ENCODE results near the gene MFAP5. TPM values are rescaled to one million over a fixed set of nuclear protein-coding genes. Genes with fewer than 3 reads are reported as not detected.
A peak's percentile ranks its signal among the peaks of the same experiment; 100 is the strongest.
"Not testable (repeated sequence)": the region's sequence is repeated elsewhere in the genome, so short reads cannot be mapped to it uniquely, and the experiment has no call there.

Gene MFAP5
- total RNA-seq, 1 experiment from 2014 or later, result not detected

DNA sequence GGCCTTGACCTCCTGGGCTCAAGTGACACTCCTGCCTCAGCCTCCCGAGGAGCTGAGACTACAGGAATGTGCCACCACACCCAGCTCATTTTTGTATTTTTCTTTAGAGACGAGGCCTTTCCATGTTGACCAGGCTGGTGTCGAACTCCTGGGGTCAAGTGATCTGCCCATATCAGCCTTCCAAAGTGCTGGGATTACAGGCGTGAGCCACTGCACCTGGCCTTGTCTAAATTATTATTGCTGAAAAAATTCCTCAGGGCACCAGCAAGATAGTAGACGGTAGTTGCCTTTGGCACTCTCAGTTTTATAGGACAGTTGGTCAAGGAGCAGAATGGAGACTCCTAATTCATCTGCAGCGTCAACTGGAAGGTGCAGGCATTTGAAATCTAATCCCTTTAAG lies 47.4 kb downstream of the MFAP5 start:
- Mint-ChIP-seq H3K4me1 (ENCODE audit: low read depth, unreplicated experiment) (peaks cover 23% of the 10 kb centered on the region), H3K27ac (ENCODE audit: unreplicated experiment) (no peak overlapping the region), H3K4me3 (ENCODE audit: low read depth, unreplicated experiment) (no peak overlapping the region), H3K36me3 (ENCODE audit: insufficient read depth, unreplicated experiment) (peaks cover 4% of the 10 kb centered on the region), H3K27me3 (ENCODE audit: unreplicated experiment) (no peaks in the 10 kb centered on the region), H3K9me3 (ENCODE audit: low read depth, unreplicated experiment) (peaks cover 4% of the 10 kb centered on the region)
- BruUV-seq (replicated peaks), result no TSS peak
- TF ChIP-seq, protein P1, sequence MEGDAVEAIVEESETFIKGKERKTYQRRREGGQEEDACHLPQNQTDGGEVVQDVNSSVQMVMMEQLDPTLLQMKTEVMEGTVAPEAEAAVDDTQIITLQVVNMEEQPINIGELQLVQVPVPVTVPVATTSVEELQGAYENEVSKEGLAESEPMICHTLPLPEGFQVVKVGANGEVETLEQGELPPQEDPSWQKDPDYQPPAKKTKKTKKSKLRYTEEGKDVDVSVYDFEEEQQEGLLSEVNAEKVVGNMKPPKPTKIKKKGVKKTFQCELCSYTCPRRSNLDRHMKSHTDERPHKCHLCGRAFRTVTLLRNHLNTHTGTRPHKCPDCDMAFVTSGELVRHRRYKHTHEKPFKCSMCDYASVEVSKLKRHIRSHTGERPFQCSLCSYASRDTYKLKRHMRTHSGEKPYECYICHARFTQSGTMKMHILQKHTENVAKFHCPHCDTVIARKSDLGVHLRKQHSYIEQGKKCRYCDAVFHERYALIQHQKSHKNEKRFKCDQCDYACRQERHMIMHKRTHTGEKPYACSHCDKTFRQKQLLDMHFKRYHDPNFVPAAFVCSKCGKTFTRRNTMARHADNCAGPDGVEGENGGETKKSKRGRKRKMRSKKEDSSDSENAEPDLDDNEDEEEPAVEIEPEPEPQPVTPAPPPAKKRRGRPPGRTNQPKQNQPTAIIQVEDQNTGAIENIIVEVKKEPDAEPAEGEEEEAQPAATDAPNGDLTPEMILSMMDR (IDR thresholded peaks at IDR 0.05; ENCODE audit: unreplicated experiment), result no peak
- CTCF ChIA-PET, result no interaction called here
- no peak for DNase-seq
- intact Hi-C loops (cut with micrococcal nuclease; ENCODE audit: unreplicated experiment), result no loop called here

DNA sequence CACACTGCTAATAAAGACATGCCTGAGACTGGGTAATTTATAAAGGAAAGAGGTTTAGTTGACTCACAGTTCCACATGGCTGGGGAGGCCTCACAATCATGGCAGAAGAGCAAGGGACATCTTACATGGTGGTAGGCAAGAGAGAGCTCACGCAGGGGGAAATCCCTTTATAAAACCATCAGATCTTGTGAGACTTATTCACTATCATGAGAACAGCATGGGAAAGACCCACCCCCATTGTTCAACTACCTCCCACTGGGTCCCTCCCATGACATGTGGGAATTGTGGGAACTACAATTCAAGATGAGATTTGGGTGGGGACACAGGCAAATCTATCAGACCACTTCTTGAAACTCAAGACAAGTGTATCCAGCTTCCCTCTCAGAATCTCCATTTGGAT lies 48.7 kb downstream of the MFAP5 start:
- H3K36me3 Mint-ChIP-seq (ENCODE audit: insufficient read depth, unreplicated experiment); BruUV-seq (replicated peaks); H3K4me3 Mint-ChIP-seq (ENCODE audit: low read depth, unreplicated experiment); DNase-seq; intact Hi-C loops (cut with micrococcal nuclease; ENCODE audit: unreplicated experiment); H3K9me3 Mint-ChIP-seq (ENCODE audit: low read depth, unreplicated experiment); H3K27ac Mint-ChIP-seq (ENCODE audit: unreplicated experiment); CTCF ChIA-PET; H3K27me3 Mint-ChIP-seq (ENCODE audit: unreplicated experiment): not testable (repeated sequence)
- peaks cover 20% of the 10 kb centered on the region for H3K4me1 Mint-ChIP-seq (ENCODE audit: low read depth, unreplicated experiment)

DNA sequence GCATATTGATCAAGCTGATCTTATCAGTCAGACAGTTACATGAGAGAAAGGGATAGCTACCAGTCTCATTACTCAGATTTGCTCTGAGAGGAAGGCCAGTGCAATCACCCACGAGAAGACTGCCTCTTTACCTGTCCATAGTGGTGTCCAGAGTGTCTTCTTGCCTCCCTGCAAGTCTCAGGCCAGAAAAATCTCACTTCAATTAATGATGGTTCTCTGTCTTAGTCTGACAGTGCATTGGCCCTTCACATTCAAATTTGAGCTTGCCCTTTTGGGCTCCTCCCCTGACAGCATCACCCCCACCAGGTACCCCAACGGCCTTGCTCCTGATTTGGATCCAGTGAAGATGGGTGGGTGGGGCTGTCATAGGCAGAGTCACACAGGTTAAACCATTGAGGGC lies 50.0 kb downstream of the MFAP5 start, which contains the start of gene AICDA:
TSS of gene AICDA (minus strand) at position 231 of the 400 bp plus-strand sequence. CDS start at position 139, 92 bp downstream.
- Mint-ChIP-seq H3K27me3 (ENCODE audit: unreplicated experiment) (no peaks in the 10 kb centered on the region), H3K9me3 (ENCODE audit: low read depth, unreplicated experiment) (peaks cover 4% of the 10 kb centered on the region), H3K4me1 (ENCODE audit: low read depth, unreplicated experiment) (peaks cover 15% of the 10 kb centered on the region), H3K27ac (ENCODE audit: unreplicated experiment) (no peak within 1 kb of the TSS), H3K36me3 (ENCODE audit: insufficient read depth, unreplicated experiment) (no peaks in the 10 kb centered on the region), H3K4me3 (ENCODE audit: low read depth, unreplicated experiment) (no peak within 1 kb of the TSS)
- BruUV-seq (replicated peaks), result no TSS peak
- intact Hi-C loops (cut with micrococcal nuclease; ENCODE audit: unreplicated experiment), result no loop called here
- CTCF ChIA-PET, result no interaction called here
- DNase-seq, result no peak
- TF ChIP-seq, protein P1 (IDR thresholded peaks at IDR 0.05; ENCODE audit: unreplicated experiment), result no peak

DNA sequence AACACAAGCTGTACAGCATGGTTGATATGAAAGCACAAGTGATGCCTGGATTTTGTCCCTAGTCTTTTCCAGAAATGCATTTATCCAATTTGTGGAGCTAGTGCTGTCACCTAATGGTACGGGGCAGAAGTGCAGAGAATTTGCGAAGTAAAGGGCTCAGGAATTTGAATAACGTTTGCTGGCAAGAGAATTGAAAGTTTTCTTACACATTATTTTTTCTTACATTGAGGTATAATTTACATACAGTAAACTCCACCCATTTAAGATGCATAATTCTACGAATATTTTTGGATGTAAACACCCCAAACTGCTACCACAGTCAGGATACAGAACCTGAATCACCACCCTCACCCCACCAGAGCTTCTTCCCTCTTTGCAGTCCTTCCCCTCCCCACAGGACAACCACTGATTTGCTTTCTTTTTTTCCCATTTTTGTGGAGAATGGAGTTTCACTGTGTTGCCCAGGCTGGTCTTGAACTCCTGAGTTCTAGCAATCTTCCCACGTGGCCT lies 53.5 kb downstream of the MFAP5 start:
- H3K4me3 Mint-ChIP-seq (ENCODE audit: low read depth, unreplicated experiment), result no peak overlapping the region
- peaks cover 13% of the 10 kb centered on the region for H3K4me1 Mint-ChIP-seq (ENCODE audit: low read depth, unreplicated experiment)
- intact Hi-C loops (cut with micrococcal nuclease; ENCODE audit: unreplicated experiment), result no loop called here
- H3K27me3 Mint-ChIP-seq (ENCODE audit: unreplicated experiment), result peaks cover 18% of the 10 kb centered on the region
- H3K27ac Mint-ChIP-seq (ENCODE audit: unreplicated experiment), result no peak overlapping the region
- peaks cover under 1% of the 10 kb centered on the region for H3K9me3 Mint-ChIP-seq (ENCODE audit: low read depth, unreplicated experiment)
- CTCF ChIA-PET, result interaction anchor here (0.7 to 2.6 kb wide), 9 partner anchors 10 to 282 kb away, joined by 3 to 31 read pairs (median 5); partner anchors contain the start of gene CLEC4E
- no TSS peak for BruUV-seq (replicated peaks)
- no peaks in the 10 kb centered on the region for H3K36me3 Mint-ChIP-seq (ENCODE audit: insufficient read depth, unreplicated experiment)
- peak; percentile 39 for DNase-seq
- TF ChIP-seq, protein P1 (IDR thresholded peaks at IDR 0.05; ENCODE audit: unreplicated experiment), result peak; percentile 54

DNA sequence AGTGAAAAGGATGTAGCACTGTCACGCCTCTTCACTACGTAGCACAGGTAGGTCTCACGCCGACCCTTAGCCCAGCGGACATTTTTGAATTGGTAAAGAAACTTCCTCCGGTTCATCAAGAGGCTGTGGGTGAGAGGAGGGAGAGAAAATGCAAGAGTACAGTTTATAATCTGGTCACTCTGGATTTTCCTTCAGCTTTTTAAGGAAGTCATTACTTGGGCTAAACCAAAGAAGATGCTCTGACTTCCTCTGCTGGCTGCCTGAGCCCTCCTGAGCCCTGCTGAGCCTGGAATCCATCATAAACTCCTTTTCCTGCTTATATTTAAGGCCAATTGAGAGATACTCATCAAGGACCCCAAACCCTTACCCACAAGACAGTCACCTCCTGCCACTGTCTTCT lies 55.7 kb downstream of the MFAP5 start:
- BruUV-seq (replicated peaks), result no TSS peak
- intact Hi-C loops (cut with micrococcal nuclease; ENCODE audit: unreplicated experiment), result no loop called here
- H3K9me3 Mint-ChIP-seq (ENCODE audit: low read depth, unreplicated experiment), result no peaks in the 10 kb centered on the region
- TF ChIP-seq, protein P1 (IDR thresholded peaks at IDR 0.05; ENCODE audit: unreplicated experiment), result no peak
- no peak overlapping the region for H3K4me3 Mint-ChIP-seq (ENCODE audit: low read depth, unreplicated experiment)
- peaks cover 18% of the 10 kb centered on the region for H3K27me3 Mint-ChIP-seq (ENCODE audit: unreplicated experiment)
- peaks cover 13% of the 10 kb centered on the region for H3K4me1 Mint-ChIP-seq (ENCODE audit: low read depth, unreplicated experiment)
- H3K27ac Mint-ChIP-seq (ENCODE audit: unreplicated experiment), result no peak overlapping the region
- H3K36me3 Mint-ChIP-seq (ENCODE audit: insufficient read depth, unreplicated experiment), result no peaks in the 10 kb centered on the region
- no peak for DNase-seq
- CTCF ChIA-PET, result no interaction called here
